HEK293T (cell line): ENCODE results near the gene POLD2.

Source experiments
- FOXM1 ChIP-seq: fragments of 450-650 bp; IDR thresholded peaks from 2 replicates; pipeline ENCODE4 v1.6.1; 2017; ENCODE audit warnings: mild to moderate bottlenecking, borderline replicate concordance
- LEF1 ChIP-seq: fragments of 450-650 bp; IDR thresholded peaks from 2 replicates; pipeline ENCODE4 v1.6.1; 2017; ENCODE audit warnings: mild to moderate bottlenecking, borderline replicate concordance
- SP1 ChIP-seq: fragments of 450-650 bp; IDR thresholded peaks from 2 replicates; pipeline ENCODE4 v1.6.1; 2017

- no peak for TF ChIP-seq FOXM1
- TF ChIP-seq LEF1 = no peak
- no peak for TF ChIP-seq SP1
Measured at GRCh38 chr7:44097064-44097932, 26.1 kb downstream of the POLD2 start.
